Smooth muscle cell of bladder (primary cell): ENCODE data around the gene PNMA6E. TPM values are rescaled to one million over a fixed set of nuclear protein-coding genes. Genes with fewer than 3 reads are reported as not detected.

Source experiments
- total RNA-seq: library from RNA; depleted of rRNA; stranded (reverse); fragments of >200 nt; gene quantifications from 2 replicates; pipeline ENCODE4 v1.2.3, GENCODE V29; 2014

PNMA6E gene
- not detected in 2 replicates for total RNA-seq

DNA sequence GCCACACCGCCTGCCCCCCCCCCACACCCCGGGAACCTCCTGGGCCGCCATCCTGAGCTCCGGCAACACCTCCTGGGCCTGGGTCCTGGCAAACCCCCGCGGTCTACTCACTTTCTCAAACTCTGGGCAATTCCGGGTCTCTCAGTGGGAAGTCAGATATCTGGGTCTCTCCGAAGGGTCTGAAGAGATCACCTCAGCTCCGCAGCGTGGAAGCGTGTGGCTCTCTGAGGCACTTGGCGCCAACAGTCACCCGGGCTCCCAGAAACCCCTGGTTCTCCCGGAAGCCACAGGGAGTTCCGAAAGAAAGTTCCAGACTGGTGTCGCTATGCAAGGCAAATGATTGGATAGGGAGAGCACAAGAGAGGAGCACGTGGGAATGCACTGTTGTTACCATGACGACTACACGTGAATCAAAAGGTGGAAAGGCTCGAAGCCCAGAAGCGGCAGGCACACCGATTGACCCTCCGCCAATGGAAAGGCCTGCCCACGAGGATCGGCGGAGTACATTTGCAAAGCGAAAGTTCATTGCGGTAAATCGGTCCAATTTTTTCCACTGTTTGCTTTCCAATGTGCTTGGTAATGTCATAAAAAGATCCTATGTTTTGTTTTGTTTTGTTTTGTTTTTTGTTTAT lies at the start of gene PNMA6E:
TSS of gene PNMA6E (minus strand) at position 218 of the 632 bp plus-strand sequence. CDS start 2,501 bp downstream, outside the sequence.

DNA sequence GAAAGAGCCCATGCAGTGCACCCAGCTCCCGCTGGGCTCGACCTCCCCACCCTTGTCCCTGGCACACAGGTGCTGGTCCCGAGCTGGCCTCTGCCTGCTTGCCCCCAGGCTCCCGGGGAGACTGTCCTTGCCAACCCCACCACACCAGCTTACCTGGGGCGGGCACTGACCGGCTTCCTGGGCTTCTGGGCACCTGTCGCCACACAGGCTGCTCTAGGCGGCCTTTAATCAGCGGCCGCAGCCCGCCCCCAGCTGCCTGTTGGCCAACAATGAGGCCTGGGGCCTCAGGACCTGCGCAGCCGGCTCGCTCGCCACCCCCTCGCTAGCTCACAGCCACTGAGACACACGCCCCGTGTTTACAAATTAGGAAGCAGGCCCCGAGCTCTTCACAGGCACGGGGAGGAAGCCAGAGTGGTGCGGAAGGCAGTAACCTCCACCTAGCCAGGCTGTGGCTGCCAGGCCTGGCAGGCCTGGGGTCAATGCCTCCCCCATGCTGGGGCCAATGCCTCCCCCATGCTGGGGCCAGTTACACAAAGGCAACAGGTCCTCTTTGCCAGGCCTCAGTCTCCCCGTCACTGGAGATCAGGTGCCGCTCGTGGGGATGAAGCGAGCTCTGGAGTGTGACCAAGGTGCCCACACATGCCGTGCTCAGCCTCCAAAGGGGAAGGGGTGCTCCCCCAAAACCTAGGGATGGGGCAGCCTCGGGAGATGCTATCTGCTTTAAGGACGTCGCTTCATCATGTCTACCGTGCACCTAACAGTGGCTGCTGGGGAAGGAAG lies 44.9 kb upstream of the PNMA6E start, which contains the start of gene TREX2:
TSS of gene TREX2 (minus strand) at position 201 of the 780 bp plus-strand sequence. CDS start 626 bp downstream, outside the sequence.

DNA sequence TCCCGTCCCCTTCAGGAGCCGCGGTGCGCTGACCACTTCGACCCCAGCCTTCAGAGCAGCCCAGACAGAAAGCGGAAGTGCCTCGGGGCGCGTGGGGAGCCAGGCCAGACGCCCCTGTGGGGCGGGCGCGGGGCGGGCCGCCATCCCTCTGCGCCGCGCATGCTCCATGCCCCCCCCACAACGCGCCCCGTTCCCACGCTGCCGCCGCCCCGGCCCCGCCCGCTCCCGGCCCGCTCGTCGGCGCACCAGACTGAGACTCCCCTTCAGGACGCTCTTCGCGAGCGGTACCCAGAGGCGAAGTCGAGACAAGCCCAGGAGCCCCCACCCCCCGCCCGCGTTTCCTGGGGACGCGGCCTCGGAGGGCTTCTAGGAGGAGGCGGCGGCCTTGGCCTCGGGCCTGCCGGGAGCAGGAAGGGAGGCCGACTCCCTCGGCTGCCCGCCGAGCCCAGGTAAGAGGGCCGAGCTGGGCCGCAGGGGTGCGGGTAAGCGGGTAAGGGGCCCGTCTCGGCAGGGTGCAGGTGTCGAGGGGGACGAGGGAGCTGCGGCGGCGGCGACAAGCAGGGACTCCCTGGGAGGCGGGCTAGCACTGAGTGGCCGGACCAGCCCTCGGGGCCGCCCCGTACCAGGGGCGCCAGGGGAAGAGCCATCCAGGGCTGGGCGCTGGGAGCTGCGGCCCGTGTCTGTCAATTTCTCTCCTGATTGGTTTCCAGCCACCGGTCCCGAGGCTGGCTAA lies 10.3 kb upstream of the PNMA6E start, which contains the start of gene ZFP92:
TSS of gene ZFP92 (plus strand) at position 218 of the 733 bp plus-strand sequence. CDS start 6,851 bp downstream, outside the sequence.

Other genes starting within 250 kb of the PNMA6E start
- gene MAGEA1, start 222.1 kb downstream of the PNMA6E start, total RNA-seq = 0.14 TPM in 1 of 2 replicates, not detected in the other
- gene PNMA6F, start 79.6 kb downstream of the PNMA6E start, total RNA-seq = not detected in 2 replicates
- gene ZNF275, start 67.2 kb downstream of the PNMA6E start, total RNA-seq = 5.8 and 7.1 TPM in 2 replicates
- gene ZFP92, start 10.1 kb upstream of the PNMA6E start, total RNA-seq = 0.14 and 0.28 TPM in 2 replicates
- 1.4 and 1.8 TPM in 2 replicates for gene TREX2, start 44.7 kb upstream of the PNMA6E start, total RNA-seq
- 7.5 and 8.8 TPM in 2 replicates for gene HAUS7, start 69.2 kb upstream of the PNMA6E start, total RNA-seq
- gene BGN, start 93.6 kb upstream of the PNMA6E start, total RNA-seq = 2.0 and 9.0 TPM in 2 replicates
- gene ATP2B3, start 116.3 kb upstream of the PNMA6E start, total RNA-seq = under 0.01 TPM in 1 of 2 replicates, not detected in the other
- gene CCNQ, start 197.8 kb upstream of the PNMA6E start, total RNA-seq = 33.7 and 40.0 TPM in 2 replicates
- gene DUSP9, start 245.9 kb upstream of the PNMA6E start, total RNA-seq = not detected in 2 replicates